ENCODE results near the gene APOL2. TPM values are rescaled to one million over a fixed set of nuclear protein-coding genes. Genes with fewer than 3 reads are reported as not detected.
"Not testable (repeated sequence)": the region's sequence is repeated elsewhere in the genome, so short reads cannot be mapped to it uniquely, and the experiment has no call there.

The APOL2 gene
- total RNA-seq, 1 experiment from 2014 or later: 44.6 TPM

DNA sequence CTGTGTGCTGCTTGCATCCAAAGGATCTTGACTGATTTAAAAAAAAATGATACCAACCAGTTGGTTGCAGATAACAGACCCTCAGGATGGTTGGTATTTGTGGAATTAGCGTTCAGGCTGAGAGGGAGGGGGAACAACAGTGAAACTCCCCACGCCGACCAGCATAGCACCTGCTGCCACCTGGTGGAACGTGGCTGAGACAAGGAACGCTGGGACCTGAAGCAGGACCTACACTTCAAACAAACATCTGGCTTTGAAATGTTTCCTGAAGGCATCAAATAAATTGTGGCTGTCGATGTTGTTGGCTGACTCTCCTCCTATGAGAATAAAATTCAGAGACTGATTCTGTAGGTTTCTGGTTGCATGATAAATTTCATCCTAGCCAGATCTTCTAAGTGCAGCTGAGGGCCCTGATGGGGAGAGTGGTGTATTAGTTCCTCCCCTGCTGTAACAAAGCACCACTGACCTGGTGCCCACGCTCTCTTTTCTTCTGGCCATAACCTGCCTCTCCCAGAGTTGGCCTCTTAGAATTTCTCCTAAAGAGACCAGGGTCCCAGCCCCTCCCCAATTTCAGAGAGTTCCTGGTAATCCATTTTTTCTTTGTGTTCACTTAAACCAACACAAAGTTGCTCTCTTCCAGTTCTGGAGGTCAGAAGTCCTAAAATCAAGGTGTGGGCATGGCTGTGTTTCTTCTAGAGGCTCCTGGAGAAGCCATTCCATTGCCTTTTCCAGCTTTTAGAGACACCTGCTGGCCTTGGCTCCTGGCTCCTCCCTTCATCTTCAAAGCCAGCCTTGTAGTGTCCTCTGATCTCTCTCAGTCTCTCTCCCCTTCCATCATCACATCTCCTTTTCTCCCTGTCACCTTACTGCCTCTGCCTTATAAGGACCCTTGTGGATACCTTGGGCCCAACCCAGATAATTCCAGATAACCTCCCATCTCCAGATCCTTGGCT is 17.3 kb downstream of the APOL2 start:
- no peak for DNase-seq (ENCODE audit: low read depth)

DNA sequence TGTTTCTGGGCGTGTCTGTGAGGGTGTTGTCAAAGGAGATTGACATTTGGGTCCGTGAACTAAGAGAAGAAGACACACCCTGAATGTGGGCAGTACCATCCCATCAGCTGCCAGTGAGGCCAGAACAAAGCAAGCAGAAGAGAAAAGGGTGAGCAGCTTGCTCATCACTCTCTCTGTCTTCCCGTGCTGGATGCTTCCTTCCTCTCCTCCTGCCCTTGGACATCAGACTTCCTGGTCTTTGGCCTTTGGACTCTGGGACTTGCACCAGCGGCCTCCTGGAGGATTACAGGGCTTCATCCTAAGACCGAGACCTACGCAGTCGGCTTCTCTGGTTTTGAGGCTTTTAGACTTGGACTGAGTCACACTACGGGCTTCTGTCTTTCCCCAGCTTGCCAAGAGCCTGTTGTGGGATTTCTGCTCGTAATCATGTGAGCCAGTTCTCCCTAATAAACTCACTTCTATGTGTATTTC is 18.8 kb downstream of the APOL2 start:
- DNase-seq (ENCODE audit: low read depth): peak; percentile 62

DNA sequence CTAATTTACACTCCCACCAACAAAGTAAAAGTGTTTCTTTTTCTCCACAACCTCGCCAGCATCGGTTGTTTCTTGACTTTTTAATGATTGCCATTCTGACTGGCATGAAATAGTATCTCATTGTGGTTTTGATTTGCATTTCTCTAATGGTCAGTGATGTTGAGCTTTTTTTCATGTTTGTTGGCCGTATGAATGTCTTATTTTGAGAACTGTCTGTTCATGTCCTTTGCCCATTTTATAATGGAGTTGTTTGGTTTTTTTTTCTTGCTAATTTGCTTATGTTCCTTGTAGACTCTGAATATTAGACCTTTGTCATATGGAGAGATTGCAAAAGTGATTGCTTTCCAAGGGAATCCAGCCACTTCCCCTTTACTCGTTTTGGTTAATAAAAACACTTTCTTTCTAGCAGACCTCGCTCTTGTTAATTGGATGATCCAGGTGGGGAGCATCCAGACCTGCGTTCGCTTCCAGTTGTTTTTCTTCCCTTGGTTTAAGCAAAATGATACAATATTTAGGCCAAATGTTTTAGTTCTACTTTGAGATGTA is 20.6 kb downstream of the APOL2 start:
- DNase-seq (ENCODE audit: low read depth): no peak

DNA sequence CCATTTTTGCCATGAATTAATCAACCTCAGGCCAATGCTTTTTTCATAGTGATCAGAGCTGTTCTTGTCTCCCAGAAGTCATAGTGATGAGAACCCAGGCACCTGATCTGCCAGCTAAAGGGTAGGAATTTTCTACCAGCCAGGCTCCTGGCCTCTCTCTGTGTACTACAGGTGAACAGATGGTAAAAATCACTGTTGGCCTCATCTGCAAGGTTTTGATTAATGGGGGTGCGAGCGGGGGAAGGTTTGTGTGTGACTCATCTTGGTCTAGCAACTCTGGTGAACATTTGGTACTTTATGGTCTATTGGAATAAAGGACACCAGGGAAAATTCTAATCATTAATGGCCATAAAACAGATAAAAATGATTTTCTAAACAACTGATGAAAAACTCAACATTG is 23.3 kb downstream of the APOL2 start:
- DNase-seq (ENCODE audit: low read depth): no peak

DNA sequence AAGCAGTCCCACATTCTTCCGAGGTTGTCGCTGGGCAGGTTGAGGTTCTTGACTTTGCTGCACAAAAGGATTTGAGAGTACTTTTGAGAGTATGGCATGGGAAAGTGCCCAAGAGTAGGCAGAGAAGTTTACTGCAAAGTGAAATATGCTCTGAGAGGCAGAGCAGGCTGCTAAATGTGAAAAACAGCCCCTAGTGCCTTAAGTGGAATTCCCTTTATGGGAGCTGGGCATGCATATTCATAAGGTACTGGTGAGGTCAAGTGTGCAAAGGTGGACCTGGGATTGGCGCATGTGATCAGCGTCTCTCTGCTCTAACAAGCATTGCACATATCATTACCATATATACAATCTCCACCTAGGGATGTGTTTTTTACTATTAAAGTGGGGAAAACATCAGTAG is 25.7 kb downstream of the APOL2 start:
- no peak for DNase-seq (ENCODE audit: low read depth)

DNA sequence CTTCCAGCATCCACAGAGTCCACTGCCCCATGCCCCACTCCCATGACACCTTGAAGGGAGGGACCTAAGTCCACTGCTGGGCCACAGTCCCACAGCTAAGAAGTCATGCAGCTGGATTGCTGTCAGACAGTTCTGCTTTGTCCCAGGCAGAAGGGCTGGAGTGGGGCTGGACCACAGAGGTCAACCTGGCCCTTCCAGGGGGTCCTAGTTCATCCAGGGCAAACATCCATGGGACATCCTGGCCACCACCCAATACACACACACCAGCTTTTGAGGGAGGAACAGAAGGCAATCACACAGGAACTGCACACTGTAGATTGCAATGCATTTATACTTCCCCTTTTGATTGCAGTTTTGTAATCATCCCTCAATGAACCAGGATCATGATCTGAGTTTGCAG is 26.4 kb downstream of the APOL2 start:
- no peak for DNase-seq (ENCODE audit: low read depth)

DNA sequence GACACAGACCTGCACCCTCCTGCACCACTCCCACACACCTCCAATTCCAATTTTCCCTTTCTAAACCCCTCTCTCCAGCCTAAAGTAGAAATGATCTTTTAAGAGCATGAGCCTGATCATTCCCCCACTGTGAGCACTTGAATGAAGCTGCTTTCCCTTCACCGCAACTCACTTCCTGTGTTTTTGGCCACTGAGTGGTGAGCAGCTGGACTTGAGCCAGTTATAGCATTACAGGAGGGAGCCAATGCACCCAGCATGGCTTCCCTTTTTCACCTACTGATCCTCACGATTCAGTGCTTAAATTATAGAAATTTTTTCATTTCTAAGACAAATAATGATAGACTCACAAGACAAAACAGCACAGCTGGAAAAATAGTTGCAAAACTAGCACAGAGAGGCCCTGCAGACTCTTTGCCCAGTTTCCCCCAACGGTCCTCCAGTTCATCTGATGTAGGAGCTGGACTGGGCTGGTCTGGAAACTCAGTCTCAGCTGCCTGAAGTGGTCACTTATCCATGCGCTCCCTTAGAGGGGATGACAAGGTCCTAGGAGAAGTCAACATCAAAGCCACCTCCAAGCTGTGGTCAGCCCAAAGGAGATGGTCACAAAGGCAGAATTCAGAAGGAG is 28.0 kb downstream of the APOL2 start:
- no peak for DNase-seq (ENCODE audit: low read depth)

DNA sequence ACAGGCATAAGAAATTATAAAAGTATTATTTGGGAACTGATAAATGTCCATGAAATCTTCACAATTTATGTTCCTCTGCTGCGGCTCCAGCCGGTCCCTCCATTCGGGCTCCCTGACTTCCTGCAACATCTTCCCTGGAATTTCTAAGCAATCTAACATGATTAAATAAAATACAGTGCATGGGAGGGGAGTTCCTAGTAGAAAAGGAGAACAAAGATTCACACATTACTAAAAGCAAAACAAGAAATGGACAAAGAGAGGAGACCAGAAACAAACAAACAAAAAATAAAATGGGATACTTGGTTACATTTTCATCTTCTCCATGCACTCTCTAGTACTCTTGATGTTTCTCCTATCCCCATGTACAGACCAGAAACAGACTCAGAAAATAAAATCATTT is 29.1 kb downstream of the APOL2 start:
- DNase-seq (ENCODE audit: low read depth): no peak

DNA sequence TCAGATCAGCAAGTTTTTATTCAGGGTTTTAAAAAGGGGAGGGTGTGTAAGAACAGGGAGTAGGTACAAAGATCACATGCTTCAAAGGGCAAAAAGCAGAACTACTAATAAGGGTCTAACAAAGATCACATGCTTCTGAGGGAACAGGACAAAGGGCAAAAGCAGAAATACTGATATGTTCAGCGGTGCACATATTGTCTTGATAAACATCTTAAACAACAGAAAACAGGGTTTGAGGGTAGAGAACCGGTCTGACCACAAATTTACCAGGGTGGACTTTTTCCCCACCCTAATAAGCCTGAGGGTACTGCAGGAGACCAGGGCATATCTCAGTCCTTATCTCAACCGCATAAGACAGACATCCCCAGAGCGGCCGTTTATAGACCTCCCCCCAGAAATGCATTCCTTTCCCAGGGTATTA is 29.8 kb downstream of the APOL2 start:
- DNase-seq (ENCODE audit: low read depth): not testable (repeated sequence)

DNA sequence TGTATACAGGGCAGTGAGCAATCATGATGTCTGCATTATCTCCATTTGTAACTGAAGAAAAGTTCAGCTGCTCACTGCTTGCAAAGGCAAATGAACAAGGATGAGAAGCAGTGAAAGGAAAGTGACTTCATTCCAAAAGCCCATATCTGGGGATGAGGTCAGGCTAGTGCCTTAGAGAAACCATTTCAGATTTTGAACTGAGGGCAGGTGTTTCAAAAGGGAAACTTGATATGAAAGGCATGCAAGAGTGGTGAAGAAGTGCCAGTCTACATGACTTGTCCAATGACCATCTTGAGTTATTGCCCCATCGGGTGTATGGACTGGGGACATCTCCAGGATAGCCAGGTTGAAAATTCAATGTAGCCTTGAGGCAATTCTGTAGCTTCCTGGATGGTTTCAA is 30.4 kb downstream of the APOL2 start:
- DNase-seq (ENCODE audit: low read depth): no peak

DNA sequence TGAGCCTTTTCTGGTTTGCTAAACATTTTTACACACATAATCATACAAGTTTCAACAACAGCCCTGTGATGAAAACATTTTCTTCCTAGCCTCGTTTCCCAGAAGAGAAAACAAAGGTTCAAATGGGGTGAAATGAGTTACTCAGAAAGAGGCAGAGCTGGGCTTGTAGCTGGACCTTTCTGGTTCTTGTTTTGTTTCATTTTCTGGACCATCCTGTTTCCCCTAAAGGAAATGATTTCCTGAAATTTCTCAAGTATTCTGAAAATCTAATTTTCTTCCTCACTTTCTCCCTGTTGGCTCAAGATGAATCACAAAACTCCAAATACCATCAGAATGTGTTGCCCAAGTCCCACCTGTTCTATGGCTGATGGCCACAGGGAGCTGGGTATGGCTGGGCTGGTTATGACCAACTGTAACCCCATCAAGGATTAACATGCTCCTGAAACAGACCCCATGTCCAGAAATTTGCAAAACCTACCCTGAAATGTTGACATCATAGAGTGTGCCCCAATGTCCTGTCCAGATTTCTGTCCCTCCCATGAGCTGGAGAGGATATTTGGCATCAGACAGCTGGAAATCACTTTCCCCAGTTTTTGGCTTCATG is 31.1 kb downstream of the APOL2 start:
- peak; percentile 66 for DNase-seq (ENCODE audit: low read depth)

DNA sequence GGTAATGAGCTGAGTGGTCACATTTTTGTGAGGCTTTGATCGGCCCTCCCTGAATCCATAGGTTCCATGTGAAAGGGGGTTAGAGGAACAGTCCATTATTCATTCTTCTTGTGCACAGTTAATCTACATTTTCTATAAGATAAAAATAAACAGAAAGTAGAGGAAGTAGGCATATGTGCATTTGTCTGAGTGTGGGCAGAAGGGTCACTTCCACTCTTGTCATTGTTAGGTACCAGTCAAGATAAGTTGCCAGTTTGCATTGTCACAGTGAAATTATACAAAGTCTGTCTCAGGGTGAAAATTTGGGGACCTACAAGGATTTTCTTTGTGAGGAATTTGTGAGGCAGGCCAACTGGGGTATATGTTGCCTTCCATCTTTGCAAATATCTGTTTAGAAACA is 33.1 kb downstream of the APOL2 start:
- DNase-seq (ENCODE audit: low read depth): no peak

DNA sequence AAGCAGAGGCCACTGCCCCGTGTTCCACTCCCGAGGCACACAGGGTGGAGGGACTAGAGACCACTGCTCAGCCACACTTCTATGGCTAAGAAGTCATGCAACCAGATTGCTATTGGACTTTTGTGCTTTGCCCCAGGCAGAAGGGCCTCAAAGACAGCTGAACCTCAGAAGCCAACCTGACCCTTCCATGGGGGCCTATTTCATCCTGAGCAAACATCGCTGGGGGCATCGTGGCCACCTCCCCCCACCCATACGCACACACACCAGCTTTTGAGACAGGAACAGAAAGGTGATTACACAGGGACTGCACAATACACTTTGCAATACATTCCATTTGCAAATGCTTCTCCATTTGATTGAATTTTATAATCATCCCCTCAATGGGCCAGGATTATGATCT is 33.8 kb downstream of the APOL2 start:
- DNase-seq (ENCODE audit: low read depth): not testable (repeated sequence)

DNA sequence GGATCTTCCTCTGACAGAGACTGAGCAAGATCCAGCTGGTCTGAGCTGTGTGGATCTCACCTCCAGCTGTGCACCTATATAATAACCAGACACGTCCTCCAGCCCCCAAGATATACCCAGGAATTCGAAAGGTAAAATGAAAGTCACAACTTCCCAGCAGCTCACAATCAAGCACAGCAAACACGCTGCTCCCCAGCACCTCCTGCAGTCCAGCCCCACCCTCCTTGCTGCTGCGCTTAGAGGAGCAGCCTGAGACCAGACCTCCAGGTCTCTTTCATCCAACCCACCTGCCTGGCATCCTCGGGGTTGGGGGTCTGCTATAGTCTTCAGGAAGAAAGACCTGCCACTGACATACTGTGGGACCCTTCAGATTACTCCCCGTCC is 34.7 kb downstream of the APOL2 start:
- DNase-seq (ENCODE audit: low read depth): no peak

DNA sequence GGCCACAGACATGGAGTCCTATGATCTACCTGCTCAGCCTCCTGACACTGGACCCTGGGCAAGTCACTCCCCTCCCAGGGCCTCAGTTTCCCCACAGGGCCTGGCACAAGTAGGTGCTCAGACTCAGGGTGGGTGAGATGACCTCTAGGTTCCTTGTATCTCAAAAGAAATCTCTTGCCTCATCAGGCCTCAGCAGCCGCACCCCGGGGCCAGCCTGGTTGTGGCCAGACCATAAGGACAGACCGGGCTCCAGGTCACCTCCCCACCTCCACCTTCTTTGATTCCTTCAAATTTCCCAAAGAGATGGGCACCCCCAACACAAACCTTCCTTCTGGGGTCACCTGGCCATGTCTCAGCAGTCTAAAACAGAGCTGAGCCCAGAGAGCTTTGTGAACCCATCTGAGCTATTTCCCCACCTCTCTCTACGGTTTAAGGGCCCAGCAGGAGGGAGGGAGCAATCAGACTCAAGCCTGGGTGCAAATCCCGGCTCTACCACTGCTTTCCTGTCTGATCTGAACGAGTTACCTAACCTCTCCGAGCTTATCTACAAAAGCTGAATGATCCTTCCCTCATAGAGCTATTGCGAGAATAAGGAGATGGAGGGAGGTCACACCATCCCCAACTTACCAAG is 35.2 kb downstream of the APOL2 start:
- no peak for DNase-seq (ENCODE audit: low read depth)

DNA sequence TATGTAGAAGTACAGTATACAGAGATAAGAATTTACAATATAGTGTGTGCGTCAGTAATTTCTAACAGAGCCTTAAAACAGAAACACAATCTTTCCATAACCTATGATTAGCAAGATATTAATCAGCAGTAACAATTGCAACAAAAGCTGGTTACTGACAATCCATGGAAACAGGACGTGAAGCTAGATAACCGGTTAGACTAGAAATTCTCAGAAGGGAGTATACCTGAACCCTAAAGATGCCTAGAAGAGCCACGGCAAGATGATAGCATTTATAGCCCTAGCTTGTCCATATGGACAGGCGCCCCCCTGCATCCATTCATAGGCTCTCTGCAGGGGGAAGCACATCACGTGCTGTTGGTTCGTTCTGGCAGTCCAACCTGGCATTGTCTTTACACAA is 35.9 kb downstream of the APOL2 start:
- DNase-seq (ENCODE audit: low read depth): not testable (repeated sequence)

DNA sequence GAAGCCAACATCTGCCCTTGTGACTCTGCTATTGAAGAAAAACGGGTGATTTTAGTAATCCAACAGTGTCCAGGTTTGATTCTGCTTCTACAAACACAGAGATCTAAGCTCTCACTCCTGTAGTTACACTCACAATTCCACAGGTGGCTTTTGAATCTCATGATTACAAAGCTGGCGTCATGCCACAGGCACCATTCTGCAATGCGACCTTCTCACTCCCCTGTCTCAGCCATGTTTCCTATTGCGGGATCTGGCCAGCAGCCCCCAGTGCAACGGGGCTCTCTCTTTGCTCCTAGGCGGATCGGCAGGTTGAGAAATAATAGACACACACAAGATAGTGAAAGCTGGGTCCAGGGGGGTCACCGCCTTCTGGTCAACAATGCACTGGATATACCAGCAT is 36.4 kb downstream of the APOL2 start:
- DNase-seq (ENCODE audit: low read depth): not testable (repeated sequence)

DNA sequence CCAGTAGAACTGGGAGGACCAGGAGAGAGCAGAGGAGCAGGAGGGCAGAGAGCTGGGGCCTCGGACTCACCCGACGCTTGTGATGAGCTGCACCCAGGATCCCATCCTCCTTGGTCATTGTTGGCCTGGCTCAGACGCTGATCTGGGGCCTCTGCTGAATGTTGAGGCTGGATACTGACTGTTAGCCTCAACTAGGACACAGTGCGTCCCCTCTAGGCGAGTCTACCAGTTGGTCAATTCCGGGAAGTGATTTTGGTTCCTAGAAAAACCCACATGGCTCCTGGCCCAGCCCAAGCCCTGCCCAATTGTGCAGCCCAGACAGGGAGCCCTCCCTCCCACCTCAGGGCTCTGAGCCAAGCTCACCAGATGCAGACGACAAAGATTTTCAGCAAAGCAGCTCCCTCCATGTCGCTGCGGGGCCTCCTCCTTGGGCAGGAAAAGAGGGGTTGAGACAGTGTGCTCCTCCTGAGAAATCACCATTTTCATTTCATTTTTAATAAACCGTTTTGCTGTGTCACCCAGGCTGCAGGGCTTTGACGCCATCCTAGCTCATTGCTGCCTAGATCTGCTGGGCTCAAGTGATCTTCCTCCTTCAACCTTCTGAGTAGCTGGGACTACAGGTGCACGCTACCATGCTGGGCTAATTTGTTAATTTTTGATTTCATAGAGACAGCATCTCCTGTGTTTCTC is 37.6 kb downstream of the APOL2 start, which contains the start of gene APOL4:
APOL4 (minus strand) TSS at position 180 of the 690 bp plus-strand sequence; CDS start at position 105, 75 bp downstream.
- no peak for DNase-seq (ENCODE audit: low read depth)

DNA sequence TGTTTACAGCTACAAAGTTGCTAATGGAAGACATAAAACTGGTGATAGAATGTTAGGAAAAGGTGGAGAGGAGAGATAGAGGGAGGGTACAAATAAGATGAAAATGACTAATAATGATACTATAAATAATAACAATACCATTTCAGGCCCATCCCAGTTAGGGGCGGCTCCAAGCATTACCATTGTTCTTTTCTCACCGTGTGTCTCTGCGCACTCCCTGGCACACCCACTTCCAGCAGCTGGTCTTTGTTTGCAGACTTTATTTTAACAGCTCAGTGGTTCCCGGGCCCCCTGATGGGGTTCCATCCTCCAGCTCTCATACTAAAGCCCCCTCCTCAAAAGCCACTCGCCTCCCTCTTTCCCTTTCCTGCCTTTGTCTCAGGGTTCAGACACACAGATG is 38.3 kb downstream of the APOL2 start:
- DNase-seq (ENCODE audit: low read depth): not testable (repeated sequence)

DNA sequence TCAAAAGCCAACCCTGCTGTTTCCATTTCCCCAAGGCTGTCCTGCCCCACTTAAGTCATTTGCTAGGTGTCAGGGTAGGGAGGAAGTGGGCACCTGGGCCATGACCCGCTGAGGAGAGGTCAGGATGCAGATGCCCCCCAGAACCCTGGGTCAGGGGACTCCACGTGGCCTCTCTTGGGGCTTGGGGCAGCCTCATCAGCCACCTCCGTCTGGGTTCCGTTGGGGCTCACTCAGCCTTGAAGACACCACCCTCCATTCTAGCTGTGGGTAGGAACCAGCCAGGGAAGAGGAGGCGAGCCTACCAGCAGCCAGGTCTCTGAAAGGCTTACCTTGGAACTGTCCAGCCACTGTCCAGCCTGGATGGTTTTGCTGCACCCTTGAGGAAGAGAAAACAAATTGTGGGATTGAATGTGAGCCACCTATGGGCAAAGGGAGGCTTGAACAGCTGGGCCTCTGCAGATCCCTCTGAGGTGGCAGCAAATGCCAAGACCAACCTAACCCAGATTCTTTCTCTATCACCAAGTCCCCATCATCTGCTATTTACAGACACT is 40.3 kb downstream of the APOL2 start:
- no peak for DNase-seq (ENCODE audit: low read depth)

DNA sequence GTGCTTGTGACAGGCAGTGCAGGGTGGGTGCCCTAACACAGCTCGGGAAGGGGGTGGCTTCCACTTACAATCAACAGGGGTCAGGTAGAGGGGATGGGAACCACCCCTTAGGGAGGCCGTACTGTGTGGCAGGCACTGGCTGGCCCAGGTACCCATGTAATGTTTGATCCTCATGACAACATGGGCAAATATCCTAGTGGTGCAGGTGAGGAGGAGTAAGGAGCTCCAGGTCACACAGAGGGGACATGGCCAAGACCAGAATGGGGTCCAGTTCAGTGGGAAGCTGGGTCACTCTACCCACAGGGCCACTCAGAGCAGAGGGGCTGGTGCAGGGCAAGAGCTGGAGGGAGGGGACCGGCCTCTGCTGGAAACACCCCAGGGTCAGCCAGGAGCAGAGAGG is 40.8 kb downstream of the APOL2 start:
- no peak for DNase-seq (ENCODE audit: low read depth)
